Stimulated activated CD8-positive, alpha-beta memory T cell treated with anti-CD3 and anti-CD28 coated beads, Interleukin-12 subunit alpha, Interleukin-12 subunit beta, amount 100 ng/mL, for 24 hours (primary cell): Measurements from ENCODE around the gene ELOVL4.

ENCODE experiments used
- DNase-seq: peaks from one replicate; pipeline ENCODE4 v3.0.0-alpha.2; 2020; ENCODE audit errors: extremely low read depth

ELOVL4 gene

GRCh38 chr6:79947191-79948186, at the start of gene ELOVL4:
Gene ELOVL4, minus strand, starts transcription at chr6:79947553. Its CDS starts 274 bp downstream, at chr6:79947279.
- peak; percentile 26 for DNase-seq

DNA sequence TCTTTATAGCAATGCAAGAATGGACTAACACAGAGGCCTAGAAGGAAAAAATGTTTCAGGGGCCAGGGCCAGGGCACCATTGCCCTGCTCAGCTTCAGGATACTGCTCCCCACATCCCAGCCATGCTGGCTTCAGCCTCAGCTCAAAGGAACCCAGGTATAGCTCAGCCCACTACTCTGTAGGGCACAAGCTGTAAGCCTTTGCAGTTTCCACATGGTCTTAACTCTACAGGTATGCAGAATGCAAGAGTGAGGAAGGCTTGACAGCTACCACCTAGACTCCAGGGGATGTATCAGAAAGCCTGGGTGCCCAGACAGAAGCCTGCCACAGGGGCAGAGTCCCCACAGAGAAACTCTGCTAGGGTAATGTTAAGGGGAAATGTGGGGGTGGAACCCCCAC, 46.6 kb upstream of the ELOVL4 start:
- DNase-seq = no peak

GRCh38 chr6:79993012-79993910, 45.9 kb upstream of the ELOVL4 start:
- no peak for DNase-seq

GRCh38 chr6:79989641-79990040, 42.3 kb upstream of the ELOVL4 start:
- DNase-seq = no peak

DNA sequence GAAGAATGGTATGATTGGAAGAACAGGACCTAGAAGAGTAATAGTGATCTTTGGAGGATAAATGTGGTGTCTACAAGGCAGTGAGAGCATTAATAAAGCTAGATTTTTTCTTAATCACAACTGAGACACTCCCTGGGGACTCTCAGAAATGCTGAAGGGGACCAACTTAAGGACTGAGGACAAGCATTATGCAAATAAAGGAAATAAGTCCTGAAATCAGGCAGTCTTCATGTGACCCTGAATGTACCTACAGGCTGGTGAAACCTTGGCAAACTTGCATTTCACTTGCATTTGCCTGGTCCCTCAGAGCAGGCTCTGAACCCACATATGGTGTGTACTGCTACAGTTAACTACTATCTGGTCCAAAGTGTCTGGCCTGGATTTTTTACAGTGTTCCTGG, 37.8 kb upstream of the ELOVL4 start:
- DNase-seq = no peak

GRCh38 chr6:79984261-79984660, 36.9 kb upstream of the ELOVL4 start:
- no peak for DNase-seq

- no peak for DNase-seq
Measured at GRCh38 chr6:79981652-79982051, 34.3 kb upstream of the ELOVL4 start.

GRCh38 chr6:79971193-79971592, 23.8 kb upstream of the ELOVL4 start:
- DNase-seq = no peak

GRCh38 chr6:79969784-79970183, 22.4 kb upstream of the ELOVL4 start:
- no peak for DNase-seq

DNA sequence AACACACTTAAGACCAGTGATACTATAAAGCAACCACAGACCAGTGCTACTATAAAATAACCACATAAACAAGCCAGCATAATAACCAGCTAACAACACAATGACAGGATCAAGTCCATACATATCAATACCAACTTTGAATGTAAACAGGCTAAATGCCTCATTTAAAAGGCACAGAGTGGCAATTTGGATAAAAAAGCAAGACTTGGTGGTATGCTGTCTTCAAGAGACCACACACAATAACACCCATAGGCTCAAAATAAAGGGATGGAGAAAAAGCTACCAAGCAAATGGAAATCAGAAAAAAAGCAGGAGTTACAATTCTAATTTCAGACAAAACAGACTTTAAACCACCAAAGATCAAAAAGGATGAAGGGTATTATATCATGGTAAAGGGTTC, 19.8 kb upstream of the ELOVL4 start:
- DNase-seq = no peak

DNA sequence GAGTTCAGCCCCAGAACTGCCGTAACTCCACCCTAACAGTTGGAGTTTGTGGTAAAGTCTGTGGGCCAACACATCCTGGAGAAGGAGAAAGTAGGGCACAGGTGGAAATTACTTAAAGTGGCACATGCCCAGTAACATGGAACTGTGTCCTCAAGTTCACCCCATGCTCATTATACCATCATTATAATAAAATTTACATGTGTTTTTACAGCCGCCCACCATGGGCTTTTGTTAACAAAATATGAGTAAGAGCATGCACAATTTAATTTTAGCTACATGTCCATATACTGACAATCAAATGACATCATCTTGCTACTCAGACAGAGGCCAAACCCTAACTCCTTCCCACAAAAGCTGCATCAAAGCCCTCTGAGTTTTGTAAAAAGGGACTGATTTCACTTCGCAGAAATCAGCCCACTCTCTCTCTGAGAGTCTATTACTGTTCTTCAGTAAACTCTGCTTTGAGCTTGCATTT, 17.3 kb upstream of the ELOVL4 start:
- no peak for DNase-seq

DNA sequence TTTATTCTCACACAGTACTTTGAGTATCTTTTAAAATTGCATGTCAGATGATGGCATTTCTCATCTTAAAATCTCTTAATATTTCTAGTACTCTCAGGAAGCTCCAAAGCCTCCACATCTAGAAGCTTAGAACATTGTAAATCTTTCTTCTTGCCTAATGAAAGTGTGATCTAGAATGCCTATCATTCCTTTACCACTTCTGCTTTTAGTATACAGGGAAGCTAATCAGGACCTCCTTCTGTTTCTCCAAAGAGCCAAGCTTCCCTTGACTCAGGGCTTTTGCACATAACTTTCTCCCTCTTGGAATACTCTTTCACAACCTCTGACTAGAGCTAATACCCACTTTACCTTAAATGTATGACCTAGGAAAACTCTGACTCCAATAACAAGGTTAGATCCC, 7.5 kb upstream of the ELOVL4 start:
- no peak for DNase-seq

DNA sequence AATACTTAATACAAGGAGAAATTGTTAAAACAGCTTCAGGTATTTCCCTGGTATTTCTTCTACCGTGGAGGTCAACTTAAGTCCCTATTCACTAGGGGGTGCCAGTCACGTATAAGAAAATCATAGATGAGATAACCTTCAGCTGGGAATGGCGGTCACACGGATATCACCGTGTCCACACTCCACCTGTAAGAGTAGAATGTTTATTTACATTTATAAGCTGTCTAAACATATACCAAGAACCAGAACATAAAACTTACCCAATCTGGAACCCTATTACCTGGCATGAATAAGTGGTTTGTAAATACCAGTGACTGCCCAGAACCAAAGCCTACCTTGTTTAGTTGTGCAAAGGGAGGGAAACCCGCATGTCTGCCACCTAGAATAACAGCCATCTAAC, 1.9 kb upstream of the ELOVL4 start:
- DNase-seq = no peak

- no peak for DNase-seq
Measured at GRCh38 chr6:79946272-79947190, 822 bp downstream of the ELOVL4 start.

- no peak for DNase-seq
Measured at GRCh38 chr6:79943133-79943532, 4.2 kb downstream of the ELOVL4 start.

DNA sequence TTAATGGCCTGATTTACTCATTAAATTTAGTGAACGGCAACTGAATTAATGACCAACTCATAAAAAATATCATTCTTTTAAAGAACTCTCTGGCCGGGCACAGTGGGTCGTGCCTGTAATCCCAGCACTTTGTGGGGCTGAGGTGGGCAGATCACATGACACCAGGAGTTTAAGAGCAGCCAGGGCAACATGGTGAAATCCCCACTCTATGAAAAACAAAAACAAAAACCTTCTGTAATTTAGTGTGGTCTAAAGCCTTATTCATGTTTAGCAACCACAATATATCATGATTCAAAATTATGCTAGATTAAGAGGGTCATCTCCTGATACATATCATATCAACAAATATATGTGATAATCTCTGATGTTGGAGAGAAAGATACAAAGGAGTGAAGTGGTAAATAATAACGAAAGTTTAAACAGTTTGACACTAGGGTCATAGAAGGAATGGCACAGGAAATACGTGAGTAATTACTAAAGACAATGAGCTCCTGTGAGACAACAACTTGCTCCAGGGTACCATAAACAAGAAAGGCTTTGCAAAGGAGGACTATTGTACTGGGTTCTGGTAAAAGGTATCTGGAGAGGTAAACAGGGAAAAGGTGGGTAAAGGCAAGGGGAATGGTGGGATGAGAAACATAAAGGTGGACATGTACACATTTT, 5.7 kb downstream of the ELOVL4 start:
- DNase-seq = no peak

DNA sequence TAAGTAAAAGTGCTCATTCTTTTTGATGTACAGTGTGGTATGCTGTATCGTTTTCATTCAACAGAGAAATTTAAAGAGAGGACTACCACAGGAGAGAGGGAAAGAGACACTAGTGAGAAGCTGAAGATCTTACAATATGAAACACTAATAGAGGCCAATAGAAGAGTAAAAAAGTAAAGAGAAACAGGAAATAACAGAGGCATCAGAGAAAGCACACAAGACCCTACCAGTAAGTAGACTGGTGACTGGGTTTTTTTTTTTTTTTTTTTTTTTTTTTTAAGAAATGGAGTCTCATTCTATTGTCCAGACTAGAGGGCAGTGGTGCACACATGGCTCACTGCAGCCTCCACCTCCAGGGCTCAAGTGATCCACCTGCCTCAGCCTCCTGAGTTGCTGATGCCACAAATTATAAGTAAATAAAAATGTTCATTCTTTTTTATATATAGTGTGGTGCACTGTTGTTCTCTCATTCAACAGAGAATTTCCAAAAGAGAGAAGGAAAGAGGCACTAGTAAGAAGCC, 18.8 kb downstream of the ELOVL4 start:
- no peak for DNase-seq

DNA sequence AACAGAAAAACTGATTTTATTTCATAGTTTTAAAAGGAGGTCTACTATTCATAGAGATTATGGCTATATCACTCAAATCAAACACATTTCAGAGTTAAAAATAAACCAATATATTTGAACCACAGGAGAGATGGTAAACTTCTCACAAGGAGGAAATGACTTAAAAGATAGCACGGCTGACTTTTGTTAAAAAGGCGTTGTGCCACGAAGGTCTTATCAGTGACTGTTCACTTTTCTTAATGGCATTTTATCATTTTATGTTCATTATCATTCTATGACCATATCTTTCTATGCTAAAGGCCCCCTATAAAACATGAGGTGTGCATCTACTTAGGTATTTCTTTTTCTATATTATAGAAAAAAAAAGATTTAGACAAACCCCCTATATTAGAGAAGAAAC, 19.6 kb downstream of the ELOVL4 start:
- DNase-seq = no peak

- DNase-seq = no peak
Measured at GRCh38 chr6:79923270-79923669, 24.1 kb downstream of the ELOVL4 start.

DNA sequence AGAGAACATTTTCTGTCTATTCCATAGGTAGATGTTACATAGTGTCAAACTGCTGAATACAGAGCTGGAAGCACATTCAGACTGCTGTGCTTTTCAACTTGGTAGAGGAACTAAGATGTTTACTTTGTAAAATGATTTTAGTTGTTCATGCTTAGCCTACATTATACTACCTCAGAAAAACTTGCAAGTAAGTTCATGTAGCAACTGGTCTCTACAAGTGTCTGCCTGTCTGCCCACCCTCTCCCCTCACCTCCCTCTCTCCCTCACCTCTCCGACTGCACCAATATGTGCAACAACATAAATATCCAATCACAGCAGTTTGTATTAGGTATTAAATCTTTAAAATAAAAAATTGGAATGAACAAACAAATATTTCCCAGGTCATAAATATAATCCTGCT, 25.3 kb downstream of the ELOVL4 start:
- no peak for DNase-seq

GRCh38 chr6:79913369-79913768, 34.0 kb downstream of the ELOVL4 start:
- no peak for DNase-seq
